MM.1S (cell line): Measurements from ENCODE around the gene MRPL20.
"Not testable (repeated sequence)": the region's sequence is repeated elsewhere in the genome, so short reads cannot be mapped to it uniquely, and the experiment has no call there.

ENCODE experiments used
- EZH2phosphoT487 ChIP-seq: fragments of 300-600 bp; sonication (generic); IDR thresholded peaks from 2 replicates; pipeline ENCODE4 v1.6.1; 2018; ENCODE audit warnings: antibody characterized with exemption, low read length
- TF ChIP-seq, protein P1 (sequence below): fragments of 300-600 bp; sonication (generic); IDR thresholded peaks from 2 replicates; pipeline ENCODE4 v1.5.1; 2016; ENCODE audit warnings: antibody characterized with exemption, low read length, mixed read lengths

DNA sequence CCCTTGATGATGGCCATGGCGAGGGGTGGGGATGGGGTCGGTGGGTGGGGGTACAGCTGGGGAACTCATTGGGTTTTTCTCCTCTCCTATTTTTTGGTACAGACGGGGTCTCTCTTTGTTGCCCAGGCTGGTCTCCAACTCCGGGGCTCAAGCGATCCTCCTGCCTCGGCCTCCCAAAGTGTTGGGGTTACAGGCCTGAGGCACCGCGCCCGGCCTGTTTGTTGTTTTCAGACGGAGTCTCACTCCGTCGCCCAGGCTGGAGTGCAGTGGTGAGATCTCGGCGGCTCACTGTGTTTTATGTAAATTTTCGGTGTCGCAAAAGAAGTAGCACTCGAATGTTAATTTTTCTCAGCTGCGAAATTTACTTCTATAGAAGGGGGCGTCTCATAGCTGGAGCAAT, 39.5 kb upstream of the MRPL20 start:
- TF ChIP-seq, protein P1, sequence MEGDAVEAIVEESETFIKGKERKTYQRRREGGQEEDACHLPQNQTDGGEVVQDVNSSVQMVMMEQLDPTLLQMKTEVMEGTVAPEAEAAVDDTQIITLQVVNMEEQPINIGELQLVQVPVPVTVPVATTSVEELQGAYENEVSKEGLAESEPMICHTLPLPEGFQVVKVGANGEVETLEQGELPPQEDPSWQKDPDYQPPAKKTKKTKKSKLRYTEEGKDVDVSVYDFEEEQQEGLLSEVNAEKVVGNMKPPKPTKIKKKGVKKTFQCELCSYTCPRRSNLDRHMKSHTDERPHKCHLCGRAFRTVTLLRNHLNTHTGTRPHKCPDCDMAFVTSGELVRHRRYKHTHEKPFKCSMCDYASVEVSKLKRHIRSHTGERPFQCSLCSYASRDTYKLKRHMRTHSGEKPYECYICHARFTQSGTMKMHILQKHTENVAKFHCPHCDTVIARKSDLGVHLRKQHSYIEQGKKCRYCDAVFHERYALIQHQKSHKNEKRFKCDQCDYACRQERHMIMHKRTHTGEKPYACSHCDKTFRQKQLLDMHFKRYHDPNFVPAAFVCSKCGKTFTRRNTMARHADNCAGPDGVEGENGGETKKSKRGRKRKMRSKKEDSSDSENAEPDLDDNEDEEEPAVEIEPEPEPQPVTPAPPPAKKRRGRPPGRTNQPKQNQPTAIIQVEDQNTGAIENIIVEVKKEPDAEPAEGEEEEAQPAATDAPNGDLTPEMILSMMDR = not testable (repeated sequence)
- not testable (repeated sequence) for TF ChIP-seq EZH2phosphoT487
